GM20000 (cell line): Measurements from ENCODE around the gene HMGN4.

Experiments
- DNase-seq: peaks from one replicate; pipeline ENCODE4 v3.0.0; 2012; ENCODE audit warnings: low spot score
- TF ChIP-seq, protein P1 (sequence below): IDR thresholded peaks from 2 replicates; pipeline ENCODE4 v1.5.1; 2012; ENCODE audit warnings: mild to moderate bottlenecking, control low read depth; ENCODE audit errors: extremely low read depth, missing control alignments

HMGN4 gene

DNA sequence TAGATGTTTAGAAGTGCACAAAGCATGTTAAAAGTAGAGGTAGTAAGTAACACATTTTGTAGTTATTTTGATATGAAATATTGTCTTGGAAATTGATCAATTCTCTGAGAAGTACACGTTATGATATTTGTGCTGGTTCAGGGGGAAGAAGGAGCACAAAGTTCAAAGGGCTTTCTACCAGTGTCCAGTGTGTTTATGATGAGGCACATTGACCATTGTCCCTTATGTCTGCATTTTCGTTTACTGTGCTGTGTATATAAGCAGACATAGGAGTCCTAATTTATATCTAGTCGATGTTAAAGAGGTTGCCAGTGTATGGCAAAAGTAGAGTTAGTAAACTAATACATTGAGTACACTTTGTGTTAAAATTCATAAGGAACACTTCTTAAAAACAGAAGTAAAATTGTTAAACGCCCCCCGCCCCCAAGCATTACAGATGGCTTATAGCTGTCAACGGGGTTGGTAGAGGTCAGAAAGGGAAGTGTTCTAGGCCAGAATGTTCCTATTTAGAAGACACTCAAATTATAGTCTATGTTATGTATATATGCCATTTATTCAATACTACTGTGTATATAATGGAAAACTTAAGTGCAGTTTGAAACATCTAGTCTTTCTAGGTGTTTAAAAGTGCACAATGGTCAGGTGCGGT is 13.3 kb upstream of the HMGN4 start:
- TF ChIP-seq, protein P1, sequence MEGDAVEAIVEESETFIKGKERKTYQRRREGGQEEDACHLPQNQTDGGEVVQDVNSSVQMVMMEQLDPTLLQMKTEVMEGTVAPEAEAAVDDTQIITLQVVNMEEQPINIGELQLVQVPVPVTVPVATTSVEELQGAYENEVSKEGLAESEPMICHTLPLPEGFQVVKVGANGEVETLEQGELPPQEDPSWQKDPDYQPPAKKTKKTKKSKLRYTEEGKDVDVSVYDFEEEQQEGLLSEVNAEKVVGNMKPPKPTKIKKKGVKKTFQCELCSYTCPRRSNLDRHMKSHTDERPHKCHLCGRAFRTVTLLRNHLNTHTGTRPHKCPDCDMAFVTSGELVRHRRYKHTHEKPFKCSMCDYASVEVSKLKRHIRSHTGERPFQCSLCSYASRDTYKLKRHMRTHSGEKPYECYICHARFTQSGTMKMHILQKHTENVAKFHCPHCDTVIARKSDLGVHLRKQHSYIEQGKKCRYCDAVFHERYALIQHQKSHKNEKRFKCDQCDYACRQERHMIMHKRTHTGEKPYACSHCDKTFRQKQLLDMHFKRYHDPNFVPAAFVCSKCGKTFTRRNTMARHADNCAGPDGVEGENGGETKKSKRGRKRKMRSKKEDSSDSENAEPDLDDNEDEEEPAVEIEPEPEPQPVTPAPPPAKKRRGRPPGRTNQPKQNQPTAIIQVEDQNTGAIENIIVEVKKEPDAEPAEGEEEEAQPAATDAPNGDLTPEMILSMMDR, result no peak
- no peak for DNase-seq

DNA sequence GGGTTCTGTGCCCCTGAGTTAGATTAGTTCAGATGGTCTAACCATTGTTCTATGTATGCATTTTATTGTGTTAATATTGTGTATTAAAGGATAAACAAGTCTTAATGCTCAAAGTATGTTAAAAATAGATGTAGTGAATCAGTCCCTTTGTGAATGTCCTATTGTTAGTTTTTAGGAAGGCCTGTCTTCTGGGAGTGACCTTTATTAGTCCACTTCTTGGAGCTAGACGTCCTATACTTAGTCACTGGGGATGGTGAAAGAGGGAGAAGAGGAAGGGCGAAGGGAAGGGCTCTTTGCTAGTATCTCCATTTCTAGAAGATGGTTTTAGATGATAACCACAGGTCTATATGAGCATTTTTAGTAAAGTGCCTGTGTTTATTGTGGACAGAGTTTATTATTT is 12.3 kb upstream of the HMGN4 start:
- no peak for DNase-seq
- TF ChIP-seq, protein P1, result no peak

DNA sequence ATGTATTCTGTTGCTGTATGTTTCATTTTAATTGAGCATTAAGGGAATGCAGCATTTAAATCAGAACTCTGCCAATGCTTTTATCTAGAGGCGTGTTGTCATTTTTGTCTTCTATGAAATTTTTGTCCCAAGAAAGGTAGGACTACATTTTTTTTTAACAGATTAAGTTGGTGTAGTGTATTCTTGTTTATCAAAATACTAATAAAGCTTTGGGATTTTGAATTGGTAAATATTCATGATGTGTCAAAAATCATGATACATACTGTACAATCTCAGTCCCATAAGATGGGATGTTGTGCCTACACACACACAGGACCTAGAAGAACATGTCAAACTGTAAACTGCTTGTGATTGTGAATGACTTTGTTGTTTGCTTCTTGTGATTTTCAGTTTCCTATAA is 11.2 kb upstream of the HMGN4 start:
- TF ChIP-seq, protein P1, result no peak
- no peak for DNase-seq

DNA sequence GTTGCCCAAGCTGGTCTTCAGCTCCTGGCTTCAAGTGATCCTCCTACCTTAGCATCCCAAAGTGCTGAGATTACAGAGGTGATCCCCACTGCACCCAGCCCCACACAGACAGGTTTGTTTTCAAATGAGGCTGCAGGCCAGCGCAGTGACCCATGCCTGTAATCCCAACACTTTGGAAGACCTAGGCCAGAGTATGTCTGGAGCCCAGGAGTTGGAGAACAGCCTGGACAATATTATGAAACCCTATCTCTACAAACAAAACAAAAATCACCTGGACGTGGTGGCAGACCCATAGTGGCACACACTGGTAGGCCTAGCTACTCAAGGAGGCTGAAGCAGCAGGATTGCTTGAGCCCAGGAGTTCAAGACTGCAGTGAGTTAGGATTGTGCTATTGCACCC is 8.0 kb upstream of the HMGN4 start:
- TF ChIP-seq, protein P1, result no peak
- DNase-seq, result no peak

DNA sequence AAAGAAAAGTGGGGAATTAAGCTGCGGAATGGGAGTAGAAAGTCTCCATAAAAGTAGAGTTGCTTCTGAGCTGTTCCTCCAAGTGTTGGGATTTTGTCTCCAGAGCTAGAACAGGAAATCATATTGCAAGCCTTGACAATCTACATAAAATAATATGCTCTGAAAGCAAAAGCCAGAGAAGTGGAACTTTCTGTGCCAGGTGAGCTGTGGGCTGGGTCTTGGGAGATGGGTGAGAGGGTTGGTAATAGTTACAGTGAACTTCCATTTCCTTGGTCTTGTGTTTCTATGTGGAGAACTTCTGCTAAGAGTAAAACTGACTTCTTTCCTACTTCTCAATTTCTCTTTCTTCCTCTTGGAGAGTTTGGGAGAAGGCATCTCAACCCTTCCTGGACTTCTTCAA is 6.3 kb upstream of the HMGN4 start:
- no peak for DNase-seq
- TF ChIP-seq, protein P1, result no peak

DNA sequence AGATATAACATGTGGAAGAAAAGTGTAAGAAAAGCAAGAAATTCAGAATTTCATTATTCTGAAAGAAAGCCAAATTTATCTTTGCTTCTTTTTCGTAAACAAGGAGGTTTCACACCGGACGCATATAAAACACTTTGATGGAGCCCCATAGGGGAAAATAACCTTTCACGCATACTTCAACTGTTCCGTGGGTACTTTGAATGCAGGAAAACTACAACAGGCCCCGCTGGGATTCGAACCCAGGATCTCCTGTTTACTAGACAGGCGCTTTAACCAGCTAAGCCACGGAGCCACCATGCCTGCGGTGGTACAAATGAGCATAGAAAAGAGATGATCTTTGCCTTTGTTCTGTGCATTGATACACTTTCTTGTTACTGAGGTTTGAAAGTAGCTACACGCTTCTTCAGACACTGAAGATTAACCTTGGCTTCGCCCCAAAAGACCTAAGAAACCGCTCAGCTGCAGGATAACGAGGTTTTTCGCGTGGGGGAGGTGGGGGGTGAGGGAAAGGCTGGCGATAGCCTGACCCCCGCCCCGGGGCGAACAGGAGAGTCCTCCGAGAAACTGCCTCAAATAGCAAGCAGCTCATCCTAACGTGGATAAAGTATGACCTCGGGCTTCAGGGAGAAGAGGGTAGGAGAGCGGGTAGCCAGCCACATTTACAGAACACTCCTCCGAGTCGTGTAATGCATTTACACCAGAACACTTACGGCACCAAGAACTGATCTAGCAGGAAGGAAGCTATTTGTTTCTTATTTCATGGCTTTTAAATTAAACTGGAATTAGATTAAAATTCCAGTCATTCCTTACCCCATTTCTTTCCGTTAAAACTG is 5.3 kb upstream of the HMGN4 start:
- TF ChIP-seq, protein P1, result no peak
- DNase-seq, result peak; percentile 72

DNA sequence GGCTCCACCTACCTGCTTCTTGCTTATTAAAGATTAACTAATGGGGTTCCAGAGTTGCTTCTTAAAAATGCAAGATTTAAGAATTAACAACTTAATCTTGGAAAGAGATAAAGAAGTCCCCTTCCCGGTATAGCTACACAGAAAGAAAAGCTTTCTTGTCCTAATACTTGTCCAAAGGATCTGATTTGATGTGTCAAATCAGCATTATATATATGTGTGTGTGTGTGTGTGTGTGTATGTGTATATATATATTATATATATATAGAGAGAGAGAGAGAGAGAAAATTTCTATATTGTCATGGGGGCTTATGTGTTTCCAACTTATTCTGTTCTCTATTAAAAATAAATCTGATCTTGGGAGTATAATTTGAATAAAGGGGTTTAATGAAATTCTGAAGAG is 4.6 kb upstream of the HMGN4 start:
- TF ChIP-seq, protein P1, result no peak
- no peak for DNase-seq
